ENCODE results near the gene CRNN.

GRCh38 chr1:152448496-152448895 lies 34.4 kb upstream of the CRNN start:
- TF ChIP-seq, protein P1, sequence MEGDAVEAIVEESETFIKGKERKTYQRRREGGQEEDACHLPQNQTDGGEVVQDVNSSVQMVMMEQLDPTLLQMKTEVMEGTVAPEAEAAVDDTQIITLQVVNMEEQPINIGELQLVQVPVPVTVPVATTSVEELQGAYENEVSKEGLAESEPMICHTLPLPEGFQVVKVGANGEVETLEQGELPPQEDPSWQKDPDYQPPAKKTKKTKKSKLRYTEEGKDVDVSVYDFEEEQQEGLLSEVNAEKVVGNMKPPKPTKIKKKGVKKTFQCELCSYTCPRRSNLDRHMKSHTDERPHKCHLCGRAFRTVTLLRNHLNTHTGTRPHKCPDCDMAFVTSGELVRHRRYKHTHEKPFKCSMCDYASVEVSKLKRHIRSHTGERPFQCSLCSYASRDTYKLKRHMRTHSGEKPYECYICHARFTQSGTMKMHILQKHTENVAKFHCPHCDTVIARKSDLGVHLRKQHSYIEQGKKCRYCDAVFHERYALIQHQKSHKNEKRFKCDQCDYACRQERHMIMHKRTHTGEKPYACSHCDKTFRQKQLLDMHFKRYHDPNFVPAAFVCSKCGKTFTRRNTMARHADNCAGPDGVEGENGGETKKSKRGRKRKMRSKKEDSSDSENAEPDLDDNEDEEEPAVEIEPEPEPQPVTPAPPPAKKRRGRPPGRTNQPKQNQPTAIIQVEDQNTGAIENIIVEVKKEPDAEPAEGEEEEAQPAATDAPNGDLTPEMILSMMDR (conservative IDR thresholded peaks at IDR 0.05) = no peak
- TF ChIP-seq EZH2 (IDR thresholded peaks at IDR 0.05; ENCODE audit: low read depth) = no peak
